Endothelial cell of umbilical vein (primary cell): ENCODE data around the gene RADIL. TPM values are rescaled to one million over a fixed set of nuclear protein-coding genes. Genes with fewer than 3 reads are reported as not detected.

ENCODE experiments used
- BruUV-seq: library from RNA; stranded (reverse); fragments of 400-500 nt; replicated peaks from 2 replicates; lab custom pipeline; 2021; lab: Mats Ljungman, UMichigan
- CTCF ChIA-PET: fragments of 300-600, 350-600 bp; sonication (Branson Sonifier 250); formaldehyde crosslinking; loops from one replicate; lab custom pipeline; 2021; ENCODE audit warnings: antibody characterized with exemption, inconsistent platforms; lab: Charles Lee
- POLR2A ChIA-PET: fragments of 300-600, 350-600 bp; sonication (Branson Sonifier 250); formaldehyde crosslinking; loops from one replicate; lab custom pipeline; 2021; ENCODE audit warnings: antibody characterized with exemption, inconsistent platforms; lab: Charles Lee
- DNase-seq: peaks from one replicate; pipeline ENCODE4 v3.0.0-alpha.2; 2011; ENCODE audit warnings: low read depth, low spot score
- FAIRE-seq: peaks from 2 replicates; lab custom pipeline; 2011; peaks lifted over from hg19 to GRCh38; lab: Jason Lieb, UNC
- H2AFZ ChIP-seq: 2 replicates; pipeline ENCODE4 v1.6.0; 2012; ENCODE audit warnings: low read depth, low read length, control low read depth, inconsistent platforms
- H3K27ac ChIP-seq: 2 replicates; pipeline ENCODE4 v1.5.1; 2011; ENCODE audit warnings: low read depth, mild to moderate bottlenecking, control low read depth, low read length, moderate library complexity; ENCODE audit not compliant: insufficient read depth
- H3K27me3 ChIP-seq, 2 experiments: 2 replicates each; pipeline versions ENCODE4 v1.6.0 to v1.6.1; 2011; ENCODE audit warnings: low read length in 2 of 2, mixed read lengths in 1 of 2; ENCODE audit not compliant: control insufficient read depth in 2 of 2, insufficient read depth in 2 of 2
- H3K36me3 ChIP-seq, 2 experiments: 2 replicates in 1 of 2; 3 replicates in 1 of 2; pipeline ENCODE4 v1.5.1; 2011; ENCODE audit warnings: low read length in 2 of 2, mild to moderate bottlenecking in 1 of 2, moderate library complexity in 1 of 2; ENCODE audit not compliant: control insufficient read depth in 2 of 2, insufficient read depth in 2 of 2; ENCODE audit errors: extremely low read depth in 1 of 2
- H3K4me1 ChIP-seq: 3 replicates; pipeline ENCODE4 v1.5.1; 2011; ENCODE audit warnings: mild to moderate bottlenecking, low read length; ENCODE audit not compliant: control insufficient read depth, insufficient read depth; ENCODE audit errors: extremely low read depth
- H3K4me2 ChIP-seq: 2 replicates; pipeline ENCODE4 v1.6.1; 2011; ENCODE audit warnings: low read length, control low read depth, mixed read lengths; ENCODE audit not compliant: insufficient read depth
- H3K4me3 ChIP-seq, 3 experiments: fragments of 200-600 bp in 1 of 3; sonication (generic), shearing (Covaris generic) in 1 of 3; replicated peaks in 1 of 3; 2 replicates each; pipeline ENCODE4 v1.5.1; 2011 to 2016; ENCODE audit warnings: control low read depth in 3 of 3, low read length in 3 of 3, mild to moderate bottlenecking in 2 of 3, inconsistent platforms in 1 of 3, low read depth in 1 of 3, moderate library complexity in 1 of 3; ENCODE audit not compliant: insufficient read depth in 1 of 3
- H3K79me2 ChIP-seq: 2 replicates; pipeline ENCODE4 v1.6.0; 2012; ENCODE audit warnings: low read length, inconsistent platforms; ENCODE audit not compliant: control insufficient read depth, insufficient read depth
- H3K9ac ChIP-seq: replicated peaks from 2 replicates; pipeline ENCODE3; 2011; ENCODE audit warnings: low read length, control low read depth; ENCODE audit not compliant: insufficient read depth; ENCODE audit errors: extremely low read depth
- H3K9me1 ChIP-seq: replicated peaks from 3 replicates; pipeline ENCODE4 v1.6.0; 2011; ENCODE audit warnings: mild to moderate bottlenecking, low read length; ENCODE audit not compliant: control insufficient read depth, insufficient read depth; ENCODE audit errors: extremely low read depth
- H3K9me3 ChIP-seq: replicated peaks from 2 replicates; pipeline ENCODE4 v1.5.1; 2012; ENCODE audit warnings: low read length, inconsistent platforms; ENCODE audit not compliant: control insufficient read depth, insufficient read depth
- H4K20me1 ChIP-seq: replicated peaks from 2 replicates; pipeline ENCODE3; 2011; ENCODE audit warnings: mild to moderate bottlenecking, low read length; ENCODE audit not compliant: control insufficient read depth, insufficient read depth; ENCODE audit errors: extremely low read depth
- CTCF ChIP-seq, 2 donors: IDR thresholded peaks; 1 replicate in 1 of 2; 2 replicates in 1 of 2; pipeline ENCODE4 v1.5.1; 2011; ENCODE audit warnings: low read length in 2 of 2, mild to moderate bottlenecking in 2 of 2, moderate library complexity in 2 of 2, control low read depth in 1 of 2, inconsistent platforms in 1 of 2, low read depth in 1 of 2; ENCODE audit not compliant: insufficient read depth in 1 of 2; ENCODE audit errors: extremely low read depth in 1 of 2
- EZH2 ChIP-seq: IDR thresholded peaks from 2 replicates; pipeline ENCODE4 v1.6.1; 2012; ENCODE audit warnings: borderline replicate concordance, low read depth, mild to moderate bottlenecking, moderate library complexity, low read length, inconsistent platforms; ENCODE audit not compliant: severe bottlenecking
- FOS ChIP-seq: IDR thresholded peaks from 2 replicates; pipeline ENCODE4 v1.6.1; 2011; ENCODE audit warnings: mild to moderate bottlenecking, low read length, moderate library complexity, borderline replicate concordance; ENCODE audit not compliant: insufficient read depth
- GATA2 ChIP-seq: IDR thresholded peaks from 2 replicates; pipeline ENCODE4 v1.7.0; 2011; ENCODE audit warnings: low read depth, mild to moderate bottlenecking, moderate library complexity, mixed read lengths, low read length; ENCODE audit not compliant: insufficient read length, insufficient read depth
- JUN ChIP-seq: IDR thresholded peaks from 2 replicates; pipeline ENCODE4 v1.6.1; 2011; ENCODE audit warnings: borderline replicate concordance, low read depth; ENCODE audit not compliant: insufficient read length, insufficient read depth
- MAX ChIP-seq: IDR thresholded peaks from 2 replicates; pipeline ENCODE4 v1.6.1; 2011; ENCODE audit not compliant: insufficient read depth, insufficient read length
- MYC ChIP-seq: IDR thresholded peaks from one replicate; pipeline ENCODE4 v1.6.1; 2011; ENCODE audit warnings: mild to moderate bottlenecking, low read depth, low read length
- POLR2A ChIP-seq: IDR thresholded peaks from 2 replicates; pipeline ENCODE4 v1.6.1; 2012; ENCODE audit warnings: low read depth, mild to moderate bottlenecking, control low read depth, low read length
- POLR2AphosphoS5 ChIP-seq: IDR thresholded peaks from 2 replicates; pipeline ENCODE4 v1.6.1; 2012; ENCODE audit warnings: low read depth, mild to moderate bottlenecking, control low read depth, low read length, moderate library complexity; ENCODE audit not compliant: insufficient read depth
- dilution Hi-C: fragments of 300-500 bp; cut with MboI; formaldehyde crosslinking; loops from one replicate; pipeline ENCODE4 v1.15.0; 2019; ENCODE audit warnings: low sequenced_read_pairs; ENCODE audit not compliant: extremely low pct_ligation_motif_present
- intact Hi-C: fragments of 100-400 bp; cut with micrococcal nuclease; formaldehyde crosslinking; loops from one replicate; pipeline ENCODE4 v1.10.0; 2022
- polyA plus RNA-seq, 4 experiments: library from polyadenylated mRNA; depleted of rRNA in 3 of 4; stranded (reverse) in 3 of 4; unstranded in 1 of 4; fragments of >200 nt; gene quantifications; 2 replicates each; pipeline versions ENCODE4 v1.2.1 to v1.2.3, GENCODE V29; 2011 to 2012; ENCODE audit warnings: missing spikeins in 1 of 4
- total RNA-seq: library from RNA; stranded (reverse); gene quantifications from 2 replicates; pipeline ENCODE4 v1.2.3, GENCODE V29; 2021

RADIL gene
- total and polyA plus RNA-seq, 2 donors (not counting 3 experiments of a cell fraction or from before 2014, with no cell fraction given), result 1.2 to 2.5 TPM

GRCh38 chr7:4868493-4868892, 15.0 kb downstream of the RADIL start:
- dilution Hi-C loops, result no loop called here
- Histone ChIP-seq H3K36me3 (no peaks in the 10 kb centered on the region), H3K9me1 (no peaks in the 10 kb centered on the region), H3K27me3 (peaks cover 0 to 5% of the 10 kb centered on the region in 2 experiments), H3K4me1 (no peaks in the 10 kb centered on the region), H3K4me3 (no peak overlapping the region), H3K4me2 (no peak overlapping the region), H4K20me1 (no peaks in the 10 kb centered on the region), H3K27ac (no peak overlapping the region), H2AFZ (no peak overlapping the region), H3K9ac (no peak overlapping the region), H3K9me3 (no peaks in the 10 kb centered on the region), H3K79me2 (no peaks in the 10 kb centered on the region)
- POLR2A ChIA-PET, result no interaction called here
- TF ChIP-seq EZH2 (no peak), MYC (no peak), CTCF (IDR thresholded peaks at IDR 0.05; ENCODE audit: extremely low read depth in 1 of 2, insufficient read depth in 1 of 2, low read depth in 1 of 2, low read length in 2 of 2) (no peak), POLR2A (no peak), GATA2 (no peak), JUN (no peak), POLR2AphosphoS5 (no peak), FOS (no peak), MAX (no peak)
- no peak for DNase-seq
- BruUV-seq, result no TSS peak
- FAIRE-seq, result no peak
- intact Hi-C loops, result no loop called here
- CTCF ChIA-PET, result no interaction called here
